ENCODE data around the gene ZNF226.
"Not testable (repeated sequence)": the region's sequence is repeated elsewhere in the genome, so short reads cannot be mapped to it uniquely, and the experiment has no call there.

ZNF226 gene

GRCh38 chr19:44164673-44165512 lies at the start of gene ZNF226:
Gene ZNF226, plus strand, starts transcription at chr19:44165100. Its CDS starts 4,981 bp downstream, at chr19:44170081.
- DNase-seq, result peak; percentile 92

GRCh38 chr19:44121162-44121561 lies 43.7 kb upstream of the ZNF226 start:
- DNase-seq, result not testable (repeated sequence)

GRCh38 chr19:44131955-44132354 lies 32.9 kb upstream of the ZNF226 start:
- no peak for DNase-seq

- DNase-seq, result no peak
Observed at GRCh38 chr19:44141191-44142058, 23.5 kb upstream of the ZNF226 start, which contains the start of gene ZNF234. Gene ZNF234, plus strand, starts transcription at chr19:44141554. Its CDS starts 3,079 bp downstream, at chr19:44144633.

DNA sequence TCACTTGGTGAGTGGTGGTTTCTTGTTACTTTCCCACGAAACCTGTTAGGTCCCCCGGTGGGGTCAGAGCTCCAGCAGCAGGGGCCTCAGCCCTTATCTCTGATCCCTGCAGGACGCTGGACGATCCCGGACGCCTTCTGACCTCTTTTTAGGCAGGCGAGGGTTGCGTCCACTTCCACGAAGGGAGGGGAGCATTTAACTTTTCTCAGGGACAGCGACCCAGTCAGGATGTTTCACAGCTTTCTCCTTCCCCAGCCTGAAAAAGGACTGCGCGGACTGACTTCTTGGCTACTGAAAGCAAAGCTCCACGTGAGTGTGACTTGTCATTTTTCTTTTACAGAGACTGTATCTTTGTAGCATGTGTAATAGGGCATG lies 22.9 kb upstream of the ZNF226 start:
- no peak for DNase-seq

GRCh38 chr19:44149776-44150175 lies 15.1 kb upstream of the ZNF226 start:
- no peak for DNase-seq

GRCh38 chr19:44151491-44151890 lies 13.4 kb upstream of the ZNF226 start:
- DNase-seq, result no peak

- DNase-seq, result no peak
Observed at GRCh38 chr19:44156475-44156874, 8.4 kb upstream of the ZNF226 start.

DNA sequence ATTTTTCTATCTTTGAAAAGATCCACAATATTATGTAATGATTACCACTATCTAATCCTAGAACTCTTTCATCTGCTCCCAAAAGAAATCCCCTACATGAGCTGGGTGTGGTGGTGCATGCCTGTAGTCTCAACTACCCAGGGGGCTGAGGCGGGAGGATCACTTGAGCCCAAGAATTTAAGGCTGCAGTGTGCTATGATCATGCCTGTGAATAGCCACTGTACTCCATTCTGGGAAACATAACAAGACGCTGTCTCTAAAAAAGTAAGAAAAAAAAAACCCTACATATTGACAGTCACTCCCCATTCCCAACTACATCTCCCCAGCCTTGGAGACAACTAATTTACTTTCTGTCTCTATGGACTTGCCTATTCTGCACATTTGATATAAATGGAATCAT lies 1.1 kb upstream of the ZNF226 start:
- DNase-seq, result no peak

GRCh38 chr19:44164327-44164672 lies 600 bp upstream of the ZNF226 start:
- no peak for DNase-seq

DNA sequence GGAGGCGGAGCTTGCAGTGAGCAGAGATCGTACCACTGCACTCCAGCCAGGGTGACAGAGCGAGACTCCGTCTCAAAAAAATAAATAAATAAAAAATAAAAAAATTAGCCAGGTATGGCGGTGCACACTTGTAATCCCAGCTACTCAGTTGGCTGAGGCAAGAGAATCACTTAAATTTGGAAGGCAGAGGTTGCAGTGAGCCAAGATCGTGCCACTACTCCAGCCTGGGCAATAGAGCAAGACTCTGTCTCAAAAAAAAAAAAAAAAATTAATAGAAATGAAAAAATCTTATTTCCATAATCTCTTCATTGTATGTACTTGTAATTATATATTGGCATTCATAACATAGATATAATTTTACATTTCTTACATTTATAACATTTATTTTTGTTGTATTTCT lies 5.8 kb downstream of the ZNF226 start:
- DNase-seq, result not testable (repeated sequence)

DNA sequence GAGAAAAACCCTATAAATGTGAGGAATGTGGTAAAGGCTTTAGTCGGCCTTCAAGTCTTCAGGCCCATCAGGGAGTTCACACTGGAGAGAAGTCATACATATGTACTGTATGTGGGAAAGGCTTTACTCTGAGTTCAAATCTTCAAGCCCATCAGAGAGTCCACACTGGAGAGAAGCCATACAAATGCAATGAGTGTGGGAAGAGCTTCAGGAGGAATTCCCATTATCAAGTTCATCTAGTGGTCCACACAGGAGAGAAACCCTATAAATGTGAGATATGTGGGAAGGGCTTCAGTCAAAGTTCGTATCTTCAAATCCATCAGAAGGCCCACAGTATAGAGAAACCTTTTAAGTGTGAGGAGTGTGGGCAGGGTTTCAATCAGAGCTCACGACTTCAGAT lies 11.7 kb downstream of the ZNF226 start:
- DNase-seq, result no peak

DNA sequence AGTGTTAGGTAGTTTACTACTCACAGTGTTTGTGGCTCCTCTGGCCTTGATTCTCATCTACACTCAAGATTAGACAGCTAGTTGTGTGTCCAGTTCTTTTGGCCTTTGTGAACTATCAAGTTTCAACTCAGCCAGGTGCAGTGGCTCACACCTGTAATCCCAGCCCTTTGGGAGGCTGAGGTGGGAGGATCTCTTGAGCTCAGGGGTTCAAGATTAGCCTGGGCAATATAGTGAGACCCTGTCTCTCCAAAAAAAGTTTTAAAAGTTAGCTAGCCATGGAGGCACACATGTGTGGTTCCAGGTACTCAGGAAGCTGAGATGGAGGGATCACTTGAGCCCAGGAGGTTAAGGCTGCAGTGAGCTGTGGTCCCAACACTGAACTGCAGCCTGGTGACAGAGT lies 16.1 kb downstream of the ZNF226 start:
- no peak for DNase-seq

- no peak for DNase-seq
Observed at GRCh38 chr19:44182145-44182544, 17.2 kb downstream of the ZNF226 start.

DNA sequence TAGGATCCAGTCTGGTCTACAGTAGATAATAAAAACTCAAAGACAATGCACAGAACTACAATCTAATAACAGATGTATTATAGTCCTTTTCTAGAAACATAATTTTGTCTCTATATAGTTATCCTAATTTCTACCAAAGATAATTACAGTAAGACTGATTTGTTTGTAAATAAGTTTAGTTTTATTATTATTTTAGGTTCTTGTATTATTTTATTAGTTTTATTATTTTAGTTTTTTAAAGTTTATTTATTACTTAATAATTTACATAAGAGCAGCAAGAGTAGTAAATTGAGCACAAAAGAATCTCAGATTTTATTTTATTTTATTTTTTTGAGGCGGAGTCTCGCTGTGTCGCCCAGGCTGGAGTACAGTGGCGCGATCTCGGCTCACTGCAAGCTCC lies 25.1 kb downstream of the ZNF226 start:
- DNase-seq, result no peak

GRCh38 chr19:44192127-44192526 lies 27.2 kb downstream of the ZNF226 start:
- no peak for DNase-seq

GRCh38 chr19:44196772-44197171 lies 31.9 kb downstream of the ZNF226 start:
- no peak for DNase-seq

DNA sequence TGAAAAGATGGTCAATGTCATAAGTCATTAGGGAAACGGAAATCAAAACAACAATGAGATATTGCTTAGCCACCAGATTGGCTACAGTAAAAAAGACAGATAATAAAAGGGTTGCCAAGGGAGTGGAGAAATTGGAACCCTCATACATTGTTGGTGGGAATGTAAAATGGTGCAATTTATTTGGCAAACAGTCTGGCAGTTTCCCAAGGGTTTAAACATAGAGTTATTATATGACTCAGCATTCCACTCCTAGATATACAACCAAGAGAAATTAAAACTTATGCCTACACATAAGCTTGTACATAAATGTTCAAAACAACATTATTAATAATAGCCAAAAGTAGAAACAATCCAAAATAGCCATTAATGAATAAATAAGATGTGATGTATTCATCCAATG lies 37.6 kb downstream of the ZNF226 start:
- DNase-seq, result no peak

GRCh38 chr19:44202974-44203373 lies 38.1 kb downstream of the ZNF226 start:
- DNase-seq, result no peak

GRCh38 chr19:44203877-44204276 lies 39.0 kb downstream of the ZNF226 start:
- DNase-seq, result not testable (repeated sequence)

DNA sequence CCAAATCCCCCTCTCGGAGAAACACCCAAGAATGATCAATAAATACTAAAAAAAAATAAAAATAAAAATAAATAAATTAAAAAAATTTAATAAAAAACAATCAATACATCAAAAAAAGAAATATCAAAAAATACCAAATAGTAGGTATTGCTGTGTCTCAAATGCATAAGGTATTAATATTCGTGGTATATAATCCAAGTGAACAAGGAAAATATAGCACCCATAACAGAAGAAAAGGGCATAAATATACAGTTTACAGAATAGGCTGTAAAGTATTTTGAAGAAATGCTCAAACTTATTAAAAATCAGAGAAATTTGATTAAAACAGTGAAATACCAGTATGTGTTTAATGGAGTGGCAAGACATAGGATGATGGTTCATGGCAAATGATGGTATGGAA lies 39.9 kb downstream of the ZNF226 start:
- DNase-seq, result no peak

DNA sequence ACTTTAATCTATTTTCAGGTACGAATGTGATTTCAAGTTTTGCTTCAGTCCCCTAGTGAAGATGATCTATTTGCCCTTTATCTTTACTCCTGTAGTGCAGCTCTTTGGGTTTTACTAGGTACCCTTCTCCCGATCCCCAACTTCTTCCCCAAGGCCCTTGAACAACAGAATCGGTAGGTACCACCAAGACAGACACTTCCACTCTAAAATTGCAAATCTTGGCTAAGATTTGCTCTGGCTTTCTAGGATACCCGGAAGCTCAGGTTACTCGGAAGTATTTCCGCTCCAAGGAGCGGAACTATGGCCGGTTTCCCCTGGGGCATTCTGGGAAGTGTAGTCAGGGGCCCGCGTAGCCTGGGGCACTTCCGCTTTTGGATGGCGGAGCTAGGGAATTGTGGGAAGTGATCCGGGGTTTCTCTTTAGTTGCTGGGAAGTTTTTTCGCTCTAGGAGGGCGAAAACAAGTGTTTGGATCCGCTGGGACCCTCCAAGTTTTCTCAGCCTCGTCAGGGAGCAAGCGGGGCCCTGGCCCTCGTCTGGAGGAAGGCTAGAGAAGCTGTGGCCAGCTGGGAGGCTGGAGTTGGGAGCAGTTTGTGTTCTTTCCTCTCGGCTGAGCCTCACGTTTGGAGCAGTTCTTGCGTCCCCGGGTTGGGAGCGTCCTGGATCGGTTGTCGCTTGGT lies 42.4 kb downstream of the ZNF226 start:
- DNase-seq, result peak; percentile 7

DNA sequence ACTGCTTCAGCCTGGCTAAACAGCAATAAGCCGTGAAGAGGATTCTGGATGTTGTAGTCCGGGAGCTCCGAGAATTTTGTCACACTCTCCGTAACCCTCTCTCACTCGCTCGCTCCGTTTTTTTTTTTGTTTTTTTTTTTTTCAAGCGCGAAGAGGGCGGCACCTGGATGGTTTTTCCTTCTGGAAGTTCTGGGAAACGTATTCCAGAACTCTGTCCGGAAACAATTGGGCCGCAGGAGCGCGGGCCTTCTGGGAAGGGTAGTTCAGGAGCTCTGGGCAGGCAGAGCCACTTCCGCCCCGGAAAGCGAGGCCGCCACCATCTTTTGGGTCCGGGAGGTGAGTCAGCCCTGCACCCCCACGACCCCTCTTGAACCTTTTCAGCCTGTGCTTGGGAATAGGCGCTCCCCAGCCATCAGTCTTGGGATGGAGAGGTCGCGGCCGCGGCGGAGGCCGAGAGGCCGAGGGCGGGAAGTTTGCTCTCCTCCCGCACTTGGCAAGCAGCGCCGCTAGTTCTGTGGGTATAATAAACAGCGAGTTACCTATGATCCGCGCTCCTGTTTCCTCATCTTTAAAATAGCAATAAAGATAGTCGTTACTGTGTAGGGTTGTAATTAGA lies 47.5 kb downstream of the ZNF226 start, which contains the start of gene ZNF227:
Gene ZNF227 (plus strand): TSS at position 283 of the 616 bp plus-strand sequence. CDS start 5,261 bp downstream, outside the sequence.
- peak; percentile 50 for DNase-seq
